BE2C (cell line): ENCODE measurements around the gene CD1D.
"Not testable (repeated sequence)": the region's sequence is repeated elsewhere in the genome, so short reads cannot be mapped to it uniquely, and the experiment has no call there.

Experiments used
- DNase-seq: peaks from one replicate; pipeline ENCODE4 v3.0.0-alpha.2; 2020
- H3K27me3 ChIP-seq: fragments of 250-450 bp; sonication (Bioruptor Pico); 2 replicates; pipeline ENCODE4 v1.5.1; 2020; ENCODE audit warnings: mild to moderate bottlenecking
- H3K36me3 ChIP-seq: fragments of 250-450 bp; sonication (Bioruptor Pico); 2 replicates; pipeline ENCODE4 v1.5.1; 2020; ENCODE audit warnings: mild to moderate bottlenecking
- H3K4me1 ChIP-seq: fragments of 250-450 bp; sonication (Bioruptor Pico); 2 replicates; pipeline ENCODE4 v1.5.1; 2020
- H3K4me3 ChIP-seq: 2 replicates; pipeline ENCODE4 v1.5.1; 2011; ENCODE audit warnings: low read depth, low read length
- H3K9me3 ChIP-seq: fragments of 250-450 bp; sonication (Bioruptor Pico); 2 replicates; pipeline ENCODE4 v1.5.1; 2020
- TF ChIP-seq, protein P1 (sequence below): IDR thresholded peaks from 2 replicates; pipeline ENCODE4 v1.5.1; 2012; ENCODE audit warnings: mild to moderate bottlenecking, low read depth, low read length

Gene CD1D

DNA sequence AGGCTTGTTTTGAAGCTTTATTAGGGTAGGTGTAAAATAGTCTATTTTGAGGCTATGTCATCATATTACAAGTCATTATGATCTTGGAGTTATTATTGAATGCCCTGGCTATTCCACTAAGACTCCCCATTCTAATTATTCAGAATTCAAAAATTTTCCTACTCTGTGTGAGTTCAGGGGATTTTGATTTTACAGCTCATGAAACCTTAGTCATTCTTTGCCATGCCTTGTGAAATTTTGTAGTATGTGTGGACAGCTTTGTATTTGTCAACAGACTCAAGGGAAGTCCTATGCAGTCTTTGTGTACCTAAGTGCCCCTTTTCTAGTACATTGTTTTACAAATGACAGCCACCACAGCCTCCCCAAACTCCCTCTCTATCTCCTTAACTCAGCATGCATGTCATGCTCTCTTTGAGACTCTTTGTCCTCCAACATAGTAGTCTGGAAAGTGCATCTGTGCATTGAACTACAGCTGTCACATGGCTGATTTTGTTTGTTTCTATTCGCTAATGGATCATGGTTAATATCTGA lies 28.0 kb downstream of the CD1D start:
- no peaks in the 10 kb centered on the region for H3K36me3 ChIP-seq
- H3K4me1 ChIP-seq, result no peaks in the 10 kb centered on the region
- no peak overlapping the region for H3K4me3 ChIP-seq
- no peaks in the 10 kb centered on the region for H3K27me3 ChIP-seq
- DNase-seq, result no peak
- TF ChIP-seq, protein P1, sequence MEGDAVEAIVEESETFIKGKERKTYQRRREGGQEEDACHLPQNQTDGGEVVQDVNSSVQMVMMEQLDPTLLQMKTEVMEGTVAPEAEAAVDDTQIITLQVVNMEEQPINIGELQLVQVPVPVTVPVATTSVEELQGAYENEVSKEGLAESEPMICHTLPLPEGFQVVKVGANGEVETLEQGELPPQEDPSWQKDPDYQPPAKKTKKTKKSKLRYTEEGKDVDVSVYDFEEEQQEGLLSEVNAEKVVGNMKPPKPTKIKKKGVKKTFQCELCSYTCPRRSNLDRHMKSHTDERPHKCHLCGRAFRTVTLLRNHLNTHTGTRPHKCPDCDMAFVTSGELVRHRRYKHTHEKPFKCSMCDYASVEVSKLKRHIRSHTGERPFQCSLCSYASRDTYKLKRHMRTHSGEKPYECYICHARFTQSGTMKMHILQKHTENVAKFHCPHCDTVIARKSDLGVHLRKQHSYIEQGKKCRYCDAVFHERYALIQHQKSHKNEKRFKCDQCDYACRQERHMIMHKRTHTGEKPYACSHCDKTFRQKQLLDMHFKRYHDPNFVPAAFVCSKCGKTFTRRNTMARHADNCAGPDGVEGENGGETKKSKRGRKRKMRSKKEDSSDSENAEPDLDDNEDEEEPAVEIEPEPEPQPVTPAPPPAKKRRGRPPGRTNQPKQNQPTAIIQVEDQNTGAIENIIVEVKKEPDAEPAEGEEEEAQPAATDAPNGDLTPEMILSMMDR, result no peak
- H3K9me3 ChIP-seq, result no peaks in the 10 kb centered on the region

- no peak for DNase-seq
- no peaks in the 10 kb centered on the region for H3K9me3 ChIP-seq
- TF ChIP-seq, protein P1, result no peak
- no peak overlapping the region for H3K4me3 ChIP-seq
- no peaks in the 10 kb centered on the region for H3K27me3 ChIP-seq
- no peaks in the 10 kb centered on the region for H3K36me3 ChIP-seq
- H3K4me1 ChIP-seq, result no peaks in the 10 kb centered on the region
Measured at GRCh38 chr1:158212320-158212719, 31.6 kb downstream of the CD1D start.

DNA sequence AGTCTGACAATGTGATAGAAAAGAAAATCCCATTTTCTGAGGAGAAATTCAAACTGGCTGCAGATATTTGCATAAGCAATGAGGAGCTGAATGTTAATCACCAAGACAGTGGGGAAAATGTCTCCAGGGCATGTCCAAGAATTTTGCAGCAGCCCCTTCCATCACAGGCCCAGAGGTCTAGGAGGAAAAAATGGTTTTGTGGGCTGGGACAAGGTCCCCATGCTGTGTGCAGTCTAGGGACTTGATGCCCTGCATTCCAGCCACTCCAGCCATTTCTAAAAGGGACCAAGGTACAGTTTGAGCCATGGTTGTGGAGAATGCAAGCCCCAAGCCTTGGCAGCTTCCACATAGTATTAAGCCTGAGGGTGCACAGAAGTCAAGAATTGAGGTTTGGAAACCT lies 42.8 kb downstream of the CD1D start:
- H3K9me3 ChIP-seq, H3K27me3 ChIP-seq, H3K4me3 ChIP-seq, H3K36me3 ChIP-seq, DNase-seq, H3K4me1 ChIP-seq: not testable (repeated sequence)

DNA sequence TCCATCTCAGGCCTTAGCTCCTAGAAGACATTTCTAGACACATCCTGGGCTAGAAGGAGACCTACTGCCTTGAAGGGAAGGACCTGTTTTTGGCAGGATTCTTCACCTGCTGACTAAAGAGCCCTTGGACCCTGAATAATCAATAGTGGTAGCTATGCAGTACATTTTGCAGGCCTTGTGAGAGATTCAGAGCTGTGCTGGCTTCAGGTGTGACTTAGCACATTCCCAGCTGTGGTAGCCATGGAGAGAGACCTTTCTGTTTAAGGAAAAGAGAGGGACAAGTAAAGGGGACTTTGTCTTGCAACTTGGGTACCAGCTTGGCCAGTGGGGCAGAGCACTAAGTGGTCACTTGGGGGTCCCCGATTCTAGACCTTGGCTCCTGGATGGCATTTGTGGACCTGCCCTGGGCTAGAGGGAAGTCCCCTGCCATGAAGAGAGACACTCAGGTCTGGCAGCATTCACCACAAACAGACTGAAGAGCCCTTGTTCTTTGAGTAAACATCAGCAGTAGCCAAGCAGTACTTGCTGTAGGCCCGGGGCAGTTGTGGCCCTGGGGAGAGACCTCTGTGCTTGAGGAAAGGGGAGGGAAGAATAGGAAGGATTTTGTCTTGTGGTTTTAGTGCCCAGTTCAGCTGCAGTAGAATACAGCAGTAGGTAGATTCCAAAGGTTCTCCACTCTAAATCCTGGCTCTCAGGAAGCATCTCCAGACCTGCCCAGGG lies 47.4 kb downstream of the CD1D start:
- Histone ChIP-seq H3K27me3 (no peaks in the 10 kb centered on the region), H3K4me3 (no peak overlapping the region), H3K9me3 (no peaks in the 10 kb centered on the region), H3K4me1 (no peaks in the 10 kb centered on the region), H3K36me3 (no peaks in the 10 kb centered on the region)
- no peak for DNase-seq
- TF ChIP-seq, protein P1, result no peak
